ENCODE data around the gene FZD2. TPM values are rescaled to one million over a fixed set of nuclear protein-coding genes. Genes with fewer than 3 reads are reported as not detected.

Gene FZD2
- total and polyA plus RNA-seq, 9 of the 15 experiments (the other 6 are each of a cell fraction or from before 2014, with no cell fraction given) = 0.03 to 4.5 (median 1.1) TPM; not detected in 1

DNA sequence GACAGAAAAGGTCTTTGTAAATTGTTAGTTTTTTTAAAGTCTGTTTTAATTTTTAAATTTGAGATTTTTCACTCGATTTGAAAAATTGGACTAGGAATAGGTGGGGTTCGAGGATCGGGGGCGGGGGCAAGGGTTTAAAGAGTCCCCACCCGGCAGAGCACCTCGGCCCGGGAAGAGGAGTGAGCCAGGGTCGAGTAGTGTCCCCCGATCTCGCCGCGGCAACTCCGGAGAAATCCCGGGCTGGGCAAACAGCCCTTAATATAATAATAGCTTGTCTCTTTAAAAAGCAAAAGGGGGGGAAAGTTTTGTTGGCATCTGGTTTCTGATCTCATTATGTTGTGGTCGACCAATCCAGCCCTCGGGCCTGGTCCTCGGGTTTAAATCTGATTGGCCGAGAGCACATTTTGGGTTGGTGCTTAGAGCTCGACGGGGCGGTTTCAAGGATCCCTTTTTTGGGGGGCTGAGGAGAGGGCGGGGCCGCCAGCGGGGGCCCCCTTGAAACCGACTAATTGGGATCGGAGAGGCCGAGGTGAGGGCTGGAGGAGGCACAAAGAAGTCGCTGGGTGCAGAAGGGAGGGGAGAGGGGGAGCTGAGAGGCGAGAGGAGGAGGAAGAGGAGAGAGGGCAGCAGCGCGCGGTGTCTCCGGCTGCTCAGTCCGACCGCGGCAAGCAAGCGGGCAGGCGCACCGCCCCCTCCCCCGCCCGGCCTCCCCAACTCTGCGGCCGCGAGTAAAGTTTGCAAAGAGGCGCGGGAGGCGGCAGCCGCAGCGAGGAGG lies at the start of gene FZD2 (continued):
- TF ChIP-seq, protein P1, sequence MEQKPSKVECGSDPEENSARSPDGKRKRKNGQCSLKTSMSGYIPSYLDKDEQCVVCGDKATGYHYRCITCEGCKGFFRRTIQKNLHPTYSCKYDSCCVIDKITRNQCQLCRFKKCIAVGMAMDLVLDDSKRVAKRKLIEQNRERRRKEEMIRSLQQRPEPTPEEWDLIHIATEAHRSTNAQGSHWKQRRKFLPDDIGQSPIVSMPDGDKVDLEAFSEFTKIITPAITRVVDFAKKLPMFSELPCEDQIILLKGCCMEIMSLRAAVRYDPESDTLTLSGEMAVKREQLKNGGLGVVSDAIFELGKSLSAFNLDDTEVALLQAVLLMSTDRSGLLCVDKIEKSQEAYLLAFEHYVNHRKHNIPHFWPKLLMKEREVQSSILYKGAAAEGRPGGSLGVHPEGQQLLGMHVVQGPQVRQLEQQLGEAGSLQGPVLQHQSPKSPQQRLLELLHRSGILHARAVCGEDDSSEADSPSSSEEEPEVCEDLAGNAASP (IDR thresholded peaks at IDR 0.05) = no peak
- no peak for TF ChIP-seq DACH1 (IDR thresholded peaks at IDR 0.05; ENCODE audit: partially characterized antibody)
- TF ChIP-seq SRSF9 (IDR thresholded peaks at IDR 0.05; ENCODE audit: borderline replicate concordance, low read depth, low read length) = no peak
- no peak for TF ChIP-seq ZNF224 (CRISPR knock-in tag; IDR thresholded peaks at IDR 0.05)
- no peak for TF ChIP-seq ETV6 (IDR thresholded peaks at IDR 0.05; ENCODE audit: borderline replicate concordance in 1 of 2, low read depth in 2 of 2, low read length in 1 of 2)
- TF ChIP-seq ETV6 (CRISPR knock-in tag; IDR thresholded peaks at IDR 0.05; ENCODE audit: borderline replicate concordance) = no peak
- no peak for TF ChIP-seq SMC3 (conservative IDR thresholded peaks at IDR 0.05; ENCODE audit: insufficient read depth, low read depth, low read length)
- TF ChIP-seq, protein P2, sequence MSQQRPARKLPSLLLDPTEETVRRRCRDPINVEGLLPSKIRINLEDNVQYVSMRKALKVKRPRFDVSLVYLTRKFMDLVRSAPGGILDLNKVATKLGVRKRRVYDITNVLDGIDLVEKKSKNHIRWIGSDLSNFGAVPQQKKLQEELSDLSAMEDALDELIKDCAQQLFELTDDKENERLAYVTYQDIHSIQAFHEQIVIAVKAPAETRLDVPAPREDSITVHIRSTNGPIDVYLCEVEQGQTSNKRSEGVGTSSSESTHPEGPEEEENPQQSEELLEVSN (IDR thresholded peaks at IDR 0.05; ENCODE audit: borderline replicate concordance in 1 of 2, extremely low read depth in 1 of 2, insufficient read depth in 1 of 2, insufficient read length in 1 of 2, low read depth in 1 of 2, low read length in 1 of 2, poor library complexity in 1 of 2, severe bottlenecking in 1 of 2) = peak; percentile 45
- TF ChIP-seq, protein P3, sequence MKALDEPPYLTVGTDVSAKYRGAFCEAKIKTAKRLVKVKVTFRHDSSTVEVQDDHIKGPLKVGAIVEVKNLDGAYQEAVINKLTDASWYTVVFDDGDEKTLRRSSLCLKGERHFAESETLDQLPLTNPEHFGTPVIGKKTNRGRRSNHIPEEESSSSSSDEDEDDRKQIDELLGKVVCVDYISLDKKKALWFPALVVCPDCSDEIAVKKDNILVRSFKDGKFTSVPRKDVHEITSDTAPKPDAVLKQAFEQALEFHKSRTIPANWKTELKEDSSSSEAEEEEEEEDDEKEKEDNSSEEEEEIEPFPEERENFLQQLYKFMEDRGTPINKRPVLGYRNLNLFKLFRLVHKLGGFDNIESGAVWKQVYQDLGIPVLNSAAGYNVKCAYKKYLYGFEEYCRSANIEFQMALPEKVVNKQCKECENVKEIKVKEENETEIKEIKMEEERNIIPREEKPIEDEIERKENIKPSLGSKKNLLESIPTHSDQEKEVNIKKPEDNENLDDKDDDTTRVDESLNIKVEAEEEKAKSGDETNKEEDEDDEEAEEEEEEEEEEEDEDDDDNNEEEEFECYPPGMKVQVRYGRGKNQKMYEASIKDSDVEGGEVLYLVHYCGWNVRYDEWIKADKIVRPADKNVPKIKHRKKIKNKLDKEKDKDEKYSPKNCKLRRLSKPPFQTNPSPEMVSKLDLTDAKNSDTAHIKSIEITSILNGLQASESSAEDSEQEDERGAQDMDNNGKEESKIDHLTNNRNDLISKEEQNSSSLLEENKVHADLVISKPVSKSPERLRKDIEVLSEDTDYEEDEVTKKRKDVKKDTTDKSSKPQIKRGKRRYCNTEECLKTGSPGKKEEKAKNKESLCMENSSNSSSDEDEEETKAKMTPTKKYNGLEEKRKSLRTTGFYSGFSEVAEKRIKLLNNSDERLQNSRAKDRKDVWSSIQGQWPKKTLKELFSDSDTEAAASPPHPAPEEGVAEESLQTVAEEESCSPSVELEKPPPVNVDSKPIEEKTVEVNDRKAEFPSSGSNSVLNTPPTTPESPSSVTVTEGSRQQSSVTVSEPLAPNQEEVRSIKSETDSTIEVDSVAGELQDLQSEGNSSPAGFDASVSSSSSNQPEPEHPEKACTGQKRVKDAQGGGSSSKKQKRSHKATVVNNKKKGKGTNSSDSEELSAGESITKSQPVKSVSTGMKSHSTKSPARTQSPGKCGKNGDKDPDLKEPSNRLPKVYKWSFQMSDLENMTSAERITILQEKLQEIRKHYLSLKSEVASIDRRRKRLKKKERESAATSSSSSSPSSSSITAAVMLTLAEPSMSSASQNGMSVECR (CRISPR knock-in tag; IDR thresholded peaks at IDR 0.05) = no peak
- no peak for TF ChIP-seq KAT8 (IDR thresholded peaks at IDR 0.05; ENCODE audit: low read depth)
- TF ChIP-seq FOXP1 (CRISPR knock-in tag; IDR thresholded peaks at IDR 0.05) = no peak
- no peak for TF ChIP-seq SIX5 (IDR thresholded peaks at IDR 0.05; ENCODE audit: borderline replicate concordance in 1 of 2, insufficient read depth in 1 of 2, low read depth in 1 of 2, low read length in 2 of 2)
- TF ChIP-seq CHD4 (IDR thresholded peaks at IDR 0.05; ENCODE audit: insufficient read depth, insufficient replicate concordance, low read depth, low read length, poor library complexity, severe bottlenecking) = no peak
- no peak for TF ChIP-seq CREB1 (IDR thresholded peaks at IDR 0.05)
- no peak for TF ChIP-seq CREB1 (CRISPR knock-in tag; IDR thresholded peaks at IDR 0.05)
- no peak for TF ChIP-seq SLC30A9 (CRISPR knock-in tag; IDR thresholded peaks at IDR 0.05)
- TF ChIP-seq ZNF644 (tag; IDR thresholded peaks at IDR 0.05; ENCODE audit: low read depth) = no peak
- TF ChIP-seq POLR3A (IDR thresholded peaks at IDR 0.05; ENCODE audit: borderline replicate concordance, extremely low read depth, insufficient read depth, insufficient read length) = no peak
- no peak for TF ChIP-seq HDAC6 (IDR thresholded peaks at IDR 0.05; ENCODE audit: low read depth, low read length)
- no peak for TF ChIP-seq BACH1 (tag; IDR thresholded peaks at IDR 0.05)
- no peak for TF ChIP-seq ZNF12 (CRISPR knock-in tag; IDR thresholded peaks at IDR 0.05)

Measured in K562 (cell line).